Left hindlimb (tissue), 1 donor: ENCODE results near the gene TMOD3.
"Not testable (repeated sequence)": the region's sequence is repeated elsewhere in the genome, so short reads cannot be mapped to it uniquely, and the experiment has no call there.

Source experiments
- DNase-seq: peaks from one replicate; pipeline ENCODE4 v3.0.0-alpha.2; 2018

Gene TMOD3

GRCh38 chr15:51829376-51830275, at the start of gene TMOD3:
Gene TMOD3 (plus strand): TSS chr15:51829653. CDS start chr15:51862885, 33,232 bp downstream.
- DNase-seq, result peak; percentile 96

GRCh38 chr15:51780636-51781035, 48.8 kb upstream of the TMOD3 start:
- no peak for DNase-seq

- DNase-seq, result no peak
Observed at GRCh38 chr15:51781506-51781905, 47.9 kb upstream of the TMOD3 start.

GRCh38 chr15:51782357-51782896, 47.0 kb upstream of the TMOD3 start:
- DNase-seq, result no peak

- DNase-seq, result no peak
Observed at GRCh38 chr15:51783967-51784366, 45.5 kb upstream of the TMOD3 start.

- not testable (repeated sequence) for DNase-seq
Observed at GRCh38 chr15:51787130-51787529, 42.3 kb upstream of the TMOD3 start.

GRCh38 chr15:51792474-51792873, 37.0 kb upstream of the TMOD3 start:
- not testable (repeated sequence) for DNase-seq

- DNase-seq, result peak; percentile 34
Observed at GRCh38 chr15:51793521-51794305, 35.7 kb upstream of the TMOD3 start.

- no peak for DNase-seq
Observed at GRCh38 chr15:51796847-51797401, 32.5 kb upstream of the TMOD3 start.

- no peak for DNase-seq
Observed at GRCh38 chr15:51798281-51798680, 31.2 kb upstream of the TMOD3 start.

GRCh38 chr15:51799282-51800252, 29.9 kb upstream of the TMOD3 start:
- DNase-seq, result no peak

- DNase-seq, result no peak
Observed at GRCh38 chr15:51801391-51801835, 28.0 kb upstream of the TMOD3 start.

GRCh38 chr15:51802593-51802992, 26.9 kb upstream of the TMOD3 start:
- no peak for DNase-seq

- DNase-seq, result no peak
Observed at GRCh38 chr15:51803965-51804364, 25.5 kb upstream of the TMOD3 start.

GRCh38 chr15:51806123-51806522, 23.3 kb upstream of the TMOD3 start:
- DNase-seq, result no peak

GRCh38 chr15:51809457-51809856, 20.0 kb upstream of the TMOD3 start:
- DNase-seq, result no peak

GRCh38 chr15:51812598-51812997, 16.9 kb upstream of the TMOD3 start:
- no peak for DNase-seq

GRCh38 chr15:51814606-51815005, 14.8 kb upstream of the TMOD3 start:
- DNase-seq, result no peak

- DNase-seq, result no peak
Observed at GRCh38 chr15:51816611-51817010, 12.8 kb upstream of the TMOD3 start.

- no peak for DNase-seq
Observed at GRCh38 chr15:51818150-51818549, 11.3 kb upstream of the TMOD3 start.

- DNase-seq, result no peak
Observed at GRCh38 chr15:51825698-51826097, 3.8 kb upstream of the TMOD3 start.
